Measurements from ENCODE around the gene THRA.

GRCh38 chr17:40087049-40087794, 24.5 kb downstream of the THRA start:
- TF ChIP-seq CTCF (conservative IDR thresholded peaks at IDR 0.05), result no peak
- TF ChIP-seq ZFX (IDR thresholded peaks at IDR 0.05), result no peak

Measured in C4-2B (cell line).